ENCODE results near the gene PSMF1. TPM values are rescaled to one million over a fixed set of nuclear protein-coding genes. Genes with fewer than 3 reads are reported as not detected.

The PSMF1 gene
- total and polyA plus RNA-seq, 9 of the 15 experiments (the other 6 are each of a cell fraction or from before 2014, with no cell fraction given) = 8.5 to 192 (median 33.2) TPM

GRCh38 chr20:1184638-1185315 is 66.4 kb downstream of the PSMF1 start, which contains the start of gene TMEM74B (continued):
- TF ChIP-seq, protein P1, sequence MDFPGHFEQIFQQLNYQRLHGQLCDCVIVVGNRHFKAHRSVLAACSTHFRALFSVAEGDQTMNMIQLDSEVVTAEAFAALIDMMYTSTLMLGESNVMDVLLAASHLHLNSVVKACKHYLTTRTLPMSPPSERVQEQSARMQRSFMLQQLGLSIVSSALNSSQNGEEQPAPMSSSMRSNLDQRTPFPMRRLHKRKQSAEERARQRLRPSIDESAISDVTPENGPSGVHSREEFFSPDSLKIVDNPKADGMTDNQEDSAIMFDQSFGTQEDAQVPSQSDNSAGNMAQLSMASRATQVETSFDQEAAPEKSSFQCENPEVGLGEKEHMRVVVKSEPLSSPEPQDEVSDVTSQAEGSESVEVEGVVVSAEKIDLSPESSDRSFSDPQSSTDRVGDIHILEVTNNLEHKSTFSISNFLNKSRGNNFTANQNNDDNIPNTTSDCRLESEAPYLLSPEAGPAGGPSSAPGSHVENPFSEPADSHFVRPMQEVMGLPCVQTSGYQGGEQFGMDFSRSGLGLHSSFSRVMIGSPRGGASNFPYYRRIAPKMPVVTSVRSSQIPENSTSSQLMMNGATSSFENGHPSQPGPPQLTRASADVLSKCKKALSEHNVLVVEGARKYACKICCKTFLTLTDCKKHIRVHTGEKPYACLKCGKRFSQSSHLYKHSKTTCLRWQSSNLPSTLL (IDR thresholded peaks at IDR 0.05) = no peak
- TF ChIP-seq NRF1 (conservative IDR thresholded peaks at IDR 0.05 in 1 of 2, IDR thresholded peaks at IDR 0.05 in 1 of 2) = peak; percentile 38 to 39; a peak in 3 of 4 replicates
- peak; percentile 74 for TF ChIP-seq ARID4B (CRISPR knock-in tag; IDR thresholded peaks at IDR 0.05)
- no peak for TF ChIP-seq ZNF3 (CRISPR knock-in tag; IDR thresholded peaks at IDR 0.05)
- TF ChIP-seq BRCA1 (IDR thresholded peaks at IDR 0.05) = no peak
- TF ChIP-seq BRCA1 (CRISPR knock-in tag; IDR thresholded peaks at IDR 0.05) = no peak
- no peak for TF ChIP-seq CREB5 (CRISPR knock-in tag; IDR thresholded peaks at IDR 0.05)
- TF ChIP-seq RBFOX2 (IDR thresholded peaks at IDR 0.05; ENCODE audit: low read depth, low read length) = peak; percentile 53
- TF ChIP-seq ZNF444 (CRISPR knock-in tag; IDR thresholded peaks at IDR 0.05) = no peak
- no peak for TF ChIP-seq ZNF79 (CRISPR knock-in tag; IDR thresholded peaks at IDR 0.05; ENCODE audit: low read depth)
- TF ChIP-seq ZNF133 (CRISPR knock-in tag; IDR thresholded peaks at IDR 0.05) = no peak
- TF ChIP-seq, protein P2, sequence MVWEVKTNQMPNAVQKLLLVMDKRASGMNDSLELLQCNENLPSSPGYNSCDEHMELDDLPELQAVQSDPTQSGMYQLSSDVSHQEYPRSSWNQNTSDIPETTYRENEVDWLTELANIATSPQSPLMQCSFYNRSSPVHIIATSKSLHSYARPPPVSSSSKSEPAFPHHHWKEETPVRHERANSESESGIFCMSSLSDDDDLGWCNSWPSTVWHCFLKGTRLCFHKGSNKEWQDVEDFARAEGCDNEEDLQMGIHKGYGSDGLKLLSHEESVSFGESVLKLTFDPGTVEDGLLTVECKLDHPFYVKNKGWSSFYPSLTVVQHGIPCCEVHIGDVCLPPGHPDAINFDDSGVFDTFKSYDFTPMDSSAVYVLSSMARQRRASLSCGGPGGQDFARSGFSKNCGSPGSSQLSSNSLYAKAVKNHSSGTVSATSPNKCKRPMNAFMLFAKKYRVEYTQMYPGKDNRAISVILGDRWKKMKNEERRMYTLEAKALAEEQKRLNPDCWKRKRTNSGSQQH (CRISPR knock-in tag; IDR thresholded peaks at IDR 0.05) = no peak
- TF ChIP-seq, protein P3, sequence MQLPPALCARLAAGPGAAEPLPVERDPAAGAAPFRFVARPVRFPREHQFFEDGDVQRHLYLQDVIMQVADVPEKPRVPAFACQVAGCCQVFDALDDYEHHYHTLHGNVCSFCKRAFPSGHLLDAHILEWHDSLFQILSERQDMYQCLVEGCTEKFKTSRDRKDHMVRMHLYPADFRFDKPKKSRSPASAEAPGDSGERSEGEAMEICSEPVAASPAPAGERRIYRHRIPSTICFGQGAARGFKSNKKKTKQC (CRISPR knock-in tag; IDR thresholded peaks at IDR 0.05) = 0 out of 2 replicates have a peak, but pooled peaks have one; percentile 38
- TF ChIP-seq SRSF3 (IDR thresholded peaks at IDR 0.05; ENCODE audit: insufficient read depth, low read length) = no peak
- TF ChIP-seq RNF2 (IDR thresholded peaks at IDR 0.05) = no peak
- no peak for TF ChIP-seq ZNF780A (CRISPR knock-in tag; IDR thresholded peaks at IDR 0.05)
- TF ChIP-seq ZNF445 (CRISPR knock-in tag; IDR thresholded peaks at IDR 0.05; ENCODE audit: low read depth) = no peak
